Stimulated activated naive CD8-positive, alpha-beta T cell treated with anti-CD3 and anti-CD28 coated beads, Interleukin-15, Interleukin-2, amounts not matched to agents 100 ng/mL and 50 ng/mL, for 24 hours (primary cell): Measurements from ENCODE around the gene ATP6V0A1.
"Not testable (repeated sequence)": the region's sequence is repeated elsewhere in the genome, so short reads cannot be mapped to it uniquely, and the experiment has no call there.

Source experiments
- H3K27ac Mint-ChIP-seq: one replicate; pipeline ENCODE4 v1.8.0; 2021; ENCODE audit warnings: mild to moderate bottlenecking, mixed read lengths
- H3K27me3 Mint-ChIP-seq: one replicate; pipeline ENCODE4 v1.8.0; 2021; ENCODE audit warnings: mixed read lengths
- H3K36me3 Mint-ChIP-seq: one replicate; pipeline ENCODE4 v1.8.0; 2021; ENCODE audit warnings: low read depth, mixed read lengths
- H3K4me1 Mint-ChIP-seq: one replicate; pipeline ENCODE4 v1.8.0; 2021; ENCODE audit warnings: low read depth, mixed read lengths
- H3K4me3 Mint-ChIP-seq: one replicate; pipeline ENCODE4 v1.8.0; 2021; ENCODE audit warnings: mild to moderate bottlenecking, mixed read lengths
- H3K9me3 Mint-ChIP-seq: one replicate; pipeline ENCODE4 v1.8.0; 2021; ENCODE audit warnings: mixed read lengths

The ATP6V0A1 gene

DNA sequence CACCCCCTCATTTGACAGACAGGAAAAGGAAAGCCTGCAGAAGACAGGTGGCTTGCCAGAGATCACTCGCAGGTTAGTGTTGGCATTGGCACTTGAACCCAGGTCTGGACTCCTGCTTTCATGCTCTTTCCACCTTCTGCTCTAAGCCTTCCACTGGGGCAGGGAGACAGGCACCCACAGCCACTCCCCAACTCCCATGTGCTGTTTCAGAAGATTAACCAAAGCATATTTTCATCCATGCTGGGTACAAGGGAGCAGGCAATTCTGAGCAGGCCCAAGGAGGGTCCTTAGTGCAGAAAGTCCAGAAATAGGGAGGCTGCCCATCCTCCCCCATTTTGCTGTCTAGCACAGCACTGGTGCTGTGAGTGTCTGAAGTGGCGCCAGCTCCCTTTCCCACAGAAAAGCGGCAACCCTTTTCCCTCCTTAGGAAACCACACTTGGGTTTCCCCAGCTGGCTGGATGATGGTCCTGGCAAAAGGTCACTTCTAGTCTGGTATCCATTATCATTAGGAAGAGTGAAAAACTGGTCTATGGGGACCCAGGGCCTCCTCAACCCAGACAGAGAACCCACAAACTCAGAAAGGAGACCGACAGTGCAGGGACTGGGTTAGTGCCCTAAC is 33.6 kb upstream of the ATP6V0A1 start:
- peaks cover 40% of the 10 kb centered on the region for H3K27me3 Mint-ChIP-seq

DNA sequence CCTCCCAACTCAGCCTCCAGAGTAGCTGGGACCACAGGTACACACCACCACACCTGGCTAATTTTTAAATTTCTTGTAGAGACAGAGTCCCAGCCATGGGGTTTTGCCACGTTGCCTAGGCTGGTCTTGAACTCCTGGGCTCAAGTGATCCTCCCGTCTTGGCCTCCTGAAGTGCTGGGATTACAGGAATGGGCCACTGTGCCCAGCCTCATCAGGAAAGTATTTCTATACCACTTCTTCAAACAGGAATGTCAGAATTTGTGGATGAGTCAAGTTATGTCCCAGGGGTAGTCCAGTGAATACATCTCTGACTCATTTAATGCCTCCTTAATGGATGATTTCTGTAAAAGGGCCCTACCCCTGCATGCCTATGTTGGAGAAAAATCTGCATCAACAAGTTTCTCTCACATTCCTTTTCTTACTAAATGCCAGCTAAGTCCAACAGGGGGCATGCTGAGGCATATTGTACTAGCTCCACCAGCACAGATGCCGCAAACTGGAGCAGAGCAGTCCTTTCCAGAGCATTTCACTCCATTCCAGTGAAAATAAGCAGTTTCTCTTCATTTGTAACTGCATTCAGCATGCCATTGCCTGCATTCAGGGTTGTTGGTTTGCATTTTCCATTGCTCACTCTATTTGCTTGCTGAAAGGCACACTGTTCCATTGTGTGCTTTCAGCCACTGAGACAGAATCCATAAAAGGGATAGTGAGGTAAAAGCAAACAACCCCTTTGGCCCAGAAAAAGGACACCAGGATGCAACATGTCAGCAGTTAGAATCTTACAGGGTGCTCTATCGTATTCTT is 30.3 kb upstream of the ATP6V0A1 start:
- Mint-ChIP-seq H3K27ac (no peak overlapping the region), H3K9me3 (no peaks in the 10 kb centered on the region), H3K27me3 (peaks cover 20% of the 10 kb centered on the region), H3K4me1 (no peaks in the 10 kb centered on the region), H3K36me3 (no peaks in the 10 kb centered on the region), H3K4me3 (no peak overlapping the region)

More for the DNA sequence above, 33.6 kb upstream of the ATP6V0A1 start:
- peaks cover 17% of the 10 kb centered on the region for H3K4me1 Mint-ChIP-seq
- H3K27ac Mint-ChIP-seq, result no peak overlapping the region
- no peaks in the 10 kb centered on the region for H3K36me3 Mint-ChIP-seq
- no peaks in the 10 kb centered on the region for H3K9me3 Mint-ChIP-seq
- no peak overlapping the region for H3K4me3 Mint-ChIP-seq

DNA sequence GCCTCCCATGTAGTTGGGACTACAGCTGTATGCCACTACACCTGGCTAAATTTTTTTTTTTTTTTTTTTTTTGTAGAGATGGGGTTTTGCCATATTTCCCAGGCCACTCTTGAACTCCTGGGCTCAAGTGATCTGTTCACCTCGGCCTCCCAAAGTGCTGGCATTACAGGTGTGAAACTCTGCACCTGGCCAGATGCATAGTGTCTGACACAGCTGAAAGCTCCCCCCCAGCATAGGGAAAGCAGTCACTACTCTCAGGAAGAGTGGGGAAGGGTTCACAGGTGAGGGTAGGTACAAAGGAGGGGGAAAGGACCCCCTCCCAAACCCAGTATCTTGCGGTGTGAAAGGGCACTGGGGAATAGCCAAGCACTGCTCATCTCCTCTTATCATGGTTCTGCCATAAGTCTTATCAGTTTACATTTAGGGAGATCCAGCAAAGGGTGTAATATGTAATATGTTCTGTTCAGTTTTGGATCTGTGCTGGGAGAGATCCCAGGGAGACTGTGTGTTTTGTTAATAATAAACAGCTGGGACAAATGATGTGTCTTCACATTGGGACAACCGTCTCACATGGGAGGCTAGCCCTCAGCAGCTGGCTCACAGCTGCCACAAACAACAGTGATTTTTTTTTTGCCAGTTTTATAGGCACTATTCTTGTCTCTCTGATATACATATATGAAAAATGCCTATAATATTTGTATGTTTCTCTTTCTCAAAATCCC is 28.8 kb upstream of the ATP6V0A1 start:
- Mint-ChIP-seq H3K36me3 (no peaks in the 10 kb centered on the region), H3K27me3 (peaks cover 10% of the 10 kb centered on the region), H3K9me3 (no peaks in the 10 kb centered on the region)

DNA sequence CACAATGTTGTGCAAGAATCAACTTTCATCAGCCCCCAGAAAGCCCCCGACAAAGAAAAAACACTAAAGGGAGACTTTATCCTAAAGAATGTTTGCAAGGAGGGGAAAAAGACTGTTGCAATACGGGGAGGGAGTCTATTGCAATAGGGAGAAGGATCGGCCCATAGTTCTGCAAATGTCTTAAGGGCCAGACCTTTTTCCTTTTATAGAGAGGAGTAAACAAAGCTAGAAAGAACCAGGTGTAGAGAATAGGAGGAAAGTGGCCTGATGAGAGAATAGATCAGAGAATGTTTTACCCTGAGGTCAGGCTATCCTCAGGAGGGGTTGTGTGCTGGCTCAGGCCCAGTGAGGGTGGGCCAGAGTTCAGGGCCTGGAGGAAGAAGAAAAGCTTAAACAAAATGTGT is 26.9 kb upstream of the ATP6V0A1 start:
- no peaks in the 10 kb centered on the region for H3K36me3 Mint-ChIP-seq
- no peak overlapping the region for H3K4me3 Mint-ChIP-seq
- H3K9me3 Mint-ChIP-seq, result no peaks in the 10 kb centered on the region
- peaks cover 7% of the 10 kb centered on the region for H3K27me3 Mint-ChIP-seq
- no peak overlapping the region for H3K27ac Mint-ChIP-seq
- no peaks in the 10 kb centered on the region for H3K4me1 Mint-ChIP-seq

More for the DNA sequence above, 28.8 kb upstream of the ATP6V0A1 start:
- Mint-ChIP-seq H3K27ac (no peak overlapping the region), H3K4me1 (no peaks in the 10 kb centered on the region), H3K4me3 (no peak overlapping the region)

- Mint-ChIP-seq H3K9me3 (no peaks in the 10 kb centered on the region), H3K4me1 (peaks cover under 1% of the 10 kb centered on the region), H3K27me3 (no peaks in the 10 kb centered on the region), H3K27ac (no peak overlapping the region), H3K4me3 (no peak overlapping the region), H3K36me3 (no peaks in the 10 kb centered on the region)
These were observed 22.3 kb upstream of the ATP6V0A1 start for GRCh38 chr17:42436391-42436790.

DNA sequence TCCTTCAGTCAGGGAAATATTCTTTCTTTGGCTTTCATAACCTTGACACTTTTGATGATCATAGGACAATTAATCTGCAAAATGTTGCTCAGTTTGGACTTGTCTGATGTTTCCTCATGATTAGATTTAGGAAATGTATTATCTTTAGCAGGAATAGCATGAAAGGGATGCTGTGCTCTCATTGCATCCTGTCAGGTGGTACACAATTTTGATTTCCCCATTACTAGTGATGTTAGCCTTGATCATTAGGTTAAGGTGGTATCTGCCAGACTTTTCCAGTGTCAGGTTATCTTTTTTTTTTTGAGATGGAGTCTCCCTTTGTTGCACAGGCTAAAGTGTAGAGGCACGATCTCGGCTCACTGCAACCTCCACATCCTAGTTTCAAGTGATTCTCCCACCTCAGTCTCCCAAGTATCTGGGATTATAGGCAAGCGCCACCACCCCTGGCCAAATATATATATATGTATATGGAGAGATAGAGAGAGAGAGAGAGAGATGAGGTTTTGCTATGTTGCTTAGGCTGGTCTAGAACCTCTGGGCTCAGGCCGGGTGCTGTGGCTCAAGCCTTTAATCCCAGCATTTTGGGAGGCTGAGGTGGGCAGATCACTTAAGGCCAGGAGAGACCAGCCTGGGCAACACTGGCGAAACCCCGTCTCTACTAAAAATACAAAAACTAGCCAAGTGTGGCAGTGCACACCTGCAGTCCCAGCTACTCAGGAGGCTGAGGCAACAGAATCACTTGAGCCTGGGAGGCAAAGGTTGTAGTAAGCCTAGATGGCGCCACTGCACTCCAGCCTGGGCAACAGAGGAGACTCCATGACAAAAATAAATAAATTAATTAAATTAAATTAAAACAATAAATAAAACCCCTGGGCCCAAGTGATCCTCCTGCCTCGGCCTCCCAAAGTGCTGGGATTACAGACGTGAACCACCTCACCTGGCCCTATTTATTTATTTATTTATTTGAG is 19.8 kb upstream of the ATP6V0A1 start:
- H3K9me3 Mint-ChIP-seq, result no peaks in the 10 kb centered on the region
- H3K4me1 Mint-ChIP-seq, result peaks cover 5% of the 10 kb centered on the region
- no peak overlapping the region for H3K27ac Mint-ChIP-seq
- H3K4me3 Mint-ChIP-seq, result no peak overlapping the region
- H3K36me3 Mint-ChIP-seq, result no peaks in the 10 kb centered on the region
- H3K27me3 Mint-ChIP-seq, result no peaks in the 10 kb centered on the region

GRCh38 chr17:42441371-42442195 is 17.1 kb upstream of the ATP6V0A1 start:
- H3K4me1 Mint-ChIP-seq, result peaks cover 11% of the 10 kb centered on the region
- H3K4me3 Mint-ChIP-seq, result no peak overlapping the region
- H3K9me3 Mint-ChIP-seq, result no peaks in the 10 kb centered on the region
- H3K27me3 Mint-ChIP-seq, result no peaks in the 10 kb centered on the region
- H3K36me3 Mint-ChIP-seq, result no peaks in the 10 kb centered on the region
- no peak overlapping the region for H3K27ac Mint-ChIP-seq

GRCh38 chr17:42442196-42442565 is 16.5 kb upstream of the ATP6V0A1 start:
- Mint-ChIP-seq H3K4me1 (peaks cover 12% of the 10 kb centered on the region), H3K4me3 (no peak overlapping the region), H3K36me3 (no peaks in the 10 kb centered on the region), H3K27ac (no peak overlapping the region), H3K9me3 (no peaks in the 10 kb centered on the region), H3K27me3 (no peaks in the 10 kb centered on the region)

GRCh38 chr17:42449176-42449575 is 9.5 kb upstream of the ATP6V0A1 start:
- not testable (repeated sequence) for H3K27ac Mint-ChIP-seq, H3K27me3 Mint-ChIP-seq, H3K9me3 Mint-ChIP-seq, H3K4me3 Mint-ChIP-seq, H3K36me3 Mint-ChIP-seq
- H3K4me1 Mint-ChIP-seq, result peaks cover 19% of the 10 kb centered on the region

- not testable (repeated sequence) for H3K27ac Mint-ChIP-seq, H3K27me3 Mint-ChIP-seq, H3K9me3 Mint-ChIP-seq, H3K4me3 Mint-ChIP-seq, H3K36me3 Mint-ChIP-seq
- peaks cover 19% of the 10 kb centered on the region for H3K4me1 Mint-ChIP-seq
These were observed 8.8 kb upstream of the ATP6V0A1 start for GRCh38 chr17:42449838-42450237.

- not testable (repeated sequence) for H3K27me3 Mint-ChIP-seq, H3K36me3 Mint-ChIP-seq, H3K4me3 Mint-ChIP-seq, H3K27ac Mint-ChIP-seq, H3K9me3 Mint-ChIP-seq
- peaks cover 28% of the 10 kb centered on the region for H3K4me1 Mint-ChIP-seq
These were observed 7.4 kb upstream of the ATP6V0A1 start for GRCh38 chr17:42451270-42451669.

- Mint-ChIP-seq H3K4me1 (peaks cover 39% of the 10 kb centered on the region), H3K27me3 (no peaks in the 10 kb centered on the region), H3K9me3 (no peaks in the 10 kb centered on the region), H3K4me3 (no peak overlapping the region), H3K27ac (no peak overlapping the region), H3K36me3 (no peaks in the 10 kb centered on the region)
These were observed 5.2 kb upstream of the ATP6V0A1 start for GRCh38 chr17:42453439-42453838.

DNA sequence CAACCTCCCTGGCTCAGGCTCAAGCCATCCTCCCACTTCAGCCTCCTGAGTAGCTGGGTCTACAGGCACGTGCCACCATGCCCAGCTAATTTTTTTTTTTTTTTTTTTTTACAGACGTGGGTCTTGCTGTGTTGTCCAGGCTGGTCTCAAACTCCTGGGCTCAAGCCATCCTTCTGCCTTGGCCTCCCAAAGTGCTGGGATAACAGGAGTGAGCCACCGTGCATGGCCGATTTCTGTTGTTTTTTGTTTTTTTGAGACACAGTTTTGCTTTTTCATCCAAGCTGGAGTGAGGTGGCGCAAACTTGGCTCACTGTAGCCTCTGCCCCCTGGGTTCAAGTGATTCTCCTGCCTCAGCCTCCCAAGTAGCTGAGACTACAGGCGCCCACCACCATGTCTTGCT is 3.7 kb upstream of the ATP6V0A1 start:
- not testable (repeated sequence) for H3K9me3 Mint-ChIP-seq, H3K27ac Mint-ChIP-seq, H3K27me3 Mint-ChIP-seq, H3K4me3 Mint-ChIP-seq, H3K36me3 Mint-ChIP-seq
- H3K4me1 Mint-ChIP-seq, result peaks cover 55% of the 10 kb centered on the region
